GM12801 (cell line): ENCODE data around the gene OR9Q1.

Experiments
- CTCF ChIP-seq: IDR thresholded peaks from one replicate; pipeline ENCODE4 v1.5.1; 2011; ENCODE audit warnings: control low read depth; ENCODE audit not compliant: insufficient read length; ENCODE audit errors: extremely low read depth

Gene OR9Q1

GRCh38 chr11:58179648-58180047 lies 156.0 kb downstream of the OR9Q1 start:
- no peak for TF ChIP-seq CTCF

GRCh38 chr11:58186938-58187337 lies 163.3 kb downstream of the OR9Q1 start:
- no peak for TF ChIP-seq CTCF

GRCh38 chr11:58188770-58189169 lies 165.1 kb downstream of the OR9Q1 start, which contains the start of gene OR9Q2:
TSS of gene OR9Q2 (plus strand) at chr11:58189070. CDS start at chr11:58190491, 1,421 bp downstream.
- TF ChIP-seq CTCF: no peak

- TF ChIP-seq CTCF: no peak
Observed at GRCh38 chr11:58192229-58192628, 168.5 kb downstream of the OR9Q1 start.

GRCh38 chr11:58193391-58193790 lies 169.7 kb downstream of the OR9Q1 start:
- TF ChIP-seq CTCF: no peak

- TF ChIP-seq CTCF: no peak
Observed at GRCh38 chr11:58195939-58196338, 172.3 kb downstream of the OR9Q1 start.

DNA sequence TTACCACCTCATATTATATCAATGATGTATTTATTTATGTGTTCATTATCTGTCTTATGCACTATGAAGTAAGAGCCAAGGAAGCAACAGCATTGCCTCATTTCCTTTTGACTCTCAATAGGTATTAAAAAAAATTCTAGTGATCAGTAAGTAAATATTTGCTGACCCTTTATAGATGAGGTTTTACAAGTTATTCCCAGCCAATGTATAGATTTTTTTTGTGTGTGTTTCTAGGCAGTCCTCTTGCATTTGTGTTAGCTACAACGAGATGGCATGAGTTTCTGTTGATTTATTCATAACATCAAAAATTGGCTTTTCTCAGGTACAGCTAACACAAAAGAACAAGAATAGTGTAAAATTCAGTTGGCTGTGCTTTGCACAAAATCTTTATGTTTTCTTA lies 175.6 kb downstream of the OR9Q1 start:
- no peak for TF ChIP-seq CTCF

DNA sequence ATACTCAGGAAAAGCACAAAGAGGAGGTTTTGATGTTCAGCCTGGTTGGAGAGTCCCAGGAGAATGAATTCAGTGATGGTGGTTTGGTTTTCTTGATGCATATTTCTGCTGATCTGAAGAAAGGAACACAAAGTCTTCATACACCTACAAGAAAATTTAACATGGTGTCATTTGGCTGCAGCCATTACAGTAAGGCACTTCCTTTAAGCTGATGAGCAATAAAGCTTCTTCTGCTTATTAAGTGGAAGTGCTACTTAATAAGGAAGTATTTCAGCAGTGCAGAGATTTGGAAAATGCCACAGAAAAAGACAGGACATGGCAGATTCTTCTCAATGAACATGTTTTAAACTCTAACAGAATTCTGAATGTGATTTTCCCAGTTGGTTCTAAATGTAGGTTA lies 180.4 kb downstream of the OR9Q1 start, which contains the start of gene OR1S2:
OR1S2 (minus strand) TSS at position 101 of the 400 bp plus-strand sequence; CDS start at position 101, 0 bp downstream.
- no peak for TF ChIP-seq CTCF
